Fibroblast of the aortic adventitia (primary cell): ENCODE results near the gene SERPINB8. TPM values are rescaled to one million over a fixed set of nuclear protein-coding genes. Genes with fewer than 3 reads are reported as not detected.

Experiments
- DNase-seq: peaks from one replicate; pipeline ENCODE4 v3.0.0-alpha.2; 2010; ENCODE audit warnings: low read depth
- H3K4me3 ChIP-seq: 2 replicates; pipeline ENCODE4 v1.5.1; 2011; ENCODE audit warnings: low read depth, mild to moderate bottlenecking, control low read depth, low read length, moderate library complexity
- total RNA-seq: library from RNA; depleted of rRNA; stranded (reverse); fragments of >200 nt; gene quantifications from 2 replicates; pipeline ENCODE4 v1.2.3, GENCODE V29; 2012; ENCODE audit warnings: low replicate concordance
- TF ChIP-seq, protein P1 (sequence below): IDR thresholded peaks from 2 replicates; pipeline ENCODE4 v1.5.1; 2011; ENCODE audit warnings: mild to moderate bottlenecking, low read length, control low read depth, inconsistent platforms; ENCODE audit not compliant: insufficient read depth

Gene SERPINB8
- total RNA-seq, 1 donor = 18.9 TPM

DNA sequence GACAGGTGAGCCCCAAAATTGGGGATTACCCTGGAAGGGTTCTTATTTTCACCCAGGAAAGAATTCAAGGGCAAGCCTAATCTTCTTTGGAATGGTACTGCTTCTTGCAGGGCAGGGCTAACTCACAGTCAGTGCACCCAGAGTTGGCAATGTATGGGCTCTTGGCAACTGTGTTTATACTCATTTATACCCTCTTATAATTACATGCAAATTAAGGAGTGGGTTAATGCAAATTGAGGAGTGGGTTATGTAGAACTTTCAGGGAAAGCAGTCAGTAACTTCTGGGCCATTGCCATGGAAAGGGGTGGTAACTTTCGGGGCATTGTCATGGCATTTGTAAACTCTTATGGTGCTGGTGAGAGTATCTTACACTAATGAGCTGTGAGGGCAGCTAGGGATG is 59.2 kb downstream of the SERPINB8 start:
- H3K4me3 ChIP-seq = no peak overlapping the region
- no peak for DNase-seq
- TF ChIP-seq, protein P1, sequence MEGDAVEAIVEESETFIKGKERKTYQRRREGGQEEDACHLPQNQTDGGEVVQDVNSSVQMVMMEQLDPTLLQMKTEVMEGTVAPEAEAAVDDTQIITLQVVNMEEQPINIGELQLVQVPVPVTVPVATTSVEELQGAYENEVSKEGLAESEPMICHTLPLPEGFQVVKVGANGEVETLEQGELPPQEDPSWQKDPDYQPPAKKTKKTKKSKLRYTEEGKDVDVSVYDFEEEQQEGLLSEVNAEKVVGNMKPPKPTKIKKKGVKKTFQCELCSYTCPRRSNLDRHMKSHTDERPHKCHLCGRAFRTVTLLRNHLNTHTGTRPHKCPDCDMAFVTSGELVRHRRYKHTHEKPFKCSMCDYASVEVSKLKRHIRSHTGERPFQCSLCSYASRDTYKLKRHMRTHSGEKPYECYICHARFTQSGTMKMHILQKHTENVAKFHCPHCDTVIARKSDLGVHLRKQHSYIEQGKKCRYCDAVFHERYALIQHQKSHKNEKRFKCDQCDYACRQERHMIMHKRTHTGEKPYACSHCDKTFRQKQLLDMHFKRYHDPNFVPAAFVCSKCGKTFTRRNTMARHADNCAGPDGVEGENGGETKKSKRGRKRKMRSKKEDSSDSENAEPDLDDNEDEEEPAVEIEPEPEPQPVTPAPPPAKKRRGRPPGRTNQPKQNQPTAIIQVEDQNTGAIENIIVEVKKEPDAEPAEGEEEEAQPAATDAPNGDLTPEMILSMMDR = no peak

DNA sequence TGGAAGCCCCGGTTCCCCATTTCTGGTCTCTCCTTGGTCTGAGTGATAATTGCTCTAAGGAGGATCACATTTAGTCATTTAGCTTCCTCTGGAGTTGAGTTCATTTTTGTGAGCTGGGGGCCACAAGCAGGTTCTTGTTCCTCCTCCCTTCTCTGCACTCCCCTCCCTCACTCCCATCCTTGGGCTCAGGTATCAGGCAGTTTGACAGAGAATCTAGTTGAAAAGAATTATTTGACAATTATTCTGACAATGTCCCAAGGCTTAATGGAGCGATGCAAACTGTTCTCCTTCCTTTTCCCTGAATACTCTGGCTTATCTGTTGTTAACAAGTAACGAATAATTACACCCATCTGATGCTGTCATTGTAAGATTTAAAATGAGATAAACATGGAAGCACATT is 61.5 kb downstream of the SERPINB8 start:
- DNase-seq = no peak
- H3K4me3 ChIP-seq = no peak overlapping the region
- TF ChIP-seq, protein P1 = no peak

DNA sequence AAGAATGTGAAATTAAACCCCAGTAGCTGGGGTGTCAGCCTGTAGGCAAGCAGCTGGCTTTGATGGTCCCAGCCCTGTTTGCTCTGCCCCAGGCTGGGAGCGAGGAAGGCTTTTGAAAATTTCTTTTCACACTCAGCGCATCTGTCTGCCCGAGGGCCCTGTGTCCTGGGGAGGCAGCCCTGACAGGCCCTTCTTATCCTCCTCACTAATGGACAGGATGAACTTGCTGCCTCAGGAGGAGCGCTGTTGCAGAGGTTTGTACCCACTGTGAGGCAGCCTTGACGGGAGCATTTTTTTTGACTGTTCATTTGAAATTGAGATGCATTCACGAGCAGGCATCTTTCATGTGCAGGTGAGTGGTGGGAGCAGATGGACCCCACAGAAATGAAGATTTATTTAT is 62.4 kb downstream of the SERPINB8 start:
- TF ChIP-seq, protein P1 = no peak
- DNase-seq = no peak
- H3K4me3 ChIP-seq = no peak overlapping the region

DNA sequence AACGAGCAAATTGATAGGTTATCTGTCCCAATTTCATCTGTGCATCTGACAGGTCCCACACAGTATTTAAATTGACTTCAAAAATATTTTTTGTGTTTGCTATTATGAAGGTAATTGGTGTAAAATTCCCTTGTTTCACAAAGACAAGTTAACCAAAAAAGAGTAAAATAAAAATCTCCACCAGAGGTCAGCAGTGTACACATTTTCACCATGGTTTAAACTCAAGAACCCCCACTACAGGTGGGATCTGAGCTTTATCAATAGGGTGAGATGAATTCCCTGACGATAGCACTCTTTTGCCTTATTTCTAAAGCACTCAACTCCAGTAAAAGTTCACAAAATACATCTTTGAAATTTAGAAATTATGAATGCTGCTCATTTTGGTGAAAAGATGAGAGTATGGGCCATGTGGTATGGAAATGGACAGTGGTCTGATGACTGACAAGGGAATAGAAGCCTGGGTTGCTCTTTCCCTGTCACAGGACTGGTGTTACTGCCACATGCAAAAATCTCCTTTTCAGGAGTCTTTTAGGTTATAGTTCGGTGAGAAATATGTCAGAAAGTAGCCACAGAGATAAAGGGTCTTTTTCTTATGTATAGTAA is 68.0 kb downstream of the SERPINB8 start:
- H3K4me3 ChIP-seq = no peak overlapping the region
- TF ChIP-seq, protein P1 = peak; percentile 43
- DNase-seq = peak; percentile 20

Other genes with a start within 250 kb of the SERPINB8 start
- gene SERPINB7, start 194.7 kb upstream of the SERPINB8 start, total RNA-seq = 0.27 TPM in 1 of 2 replicates, not detected in the other
- 13.9 and 67.6 TPM in 2 replicates for gene SERPINB2, start 82.4 kb upstream of the SERPINB8 start, total RNA-seq
- not detected in 2 replicates for gene SERPINB10, start 62.1 kb upstream of the SERPINB8 start, total RNA-seq
- gene HMSD, start 20.8 kb upstream of the SERPINB8 start, total RNA-seq = 0.09 and 0.90 TPM in 2 replicates
- not detected in 2 replicates for gene LINC00305, start 179.0 kb downstream of the SERPINB8 start, total RNA-seq